ENCODE data around the gene EXD3. TPM values are rescaled to one million over a fixed set of nuclear protein-coding genes. Genes with fewer than 3 reads are reported as not detected.

Gene EXD3
- total RNA-seq, 2 experiments from 2014 or later: 17.9 to 18.1 TPM

DNA sequence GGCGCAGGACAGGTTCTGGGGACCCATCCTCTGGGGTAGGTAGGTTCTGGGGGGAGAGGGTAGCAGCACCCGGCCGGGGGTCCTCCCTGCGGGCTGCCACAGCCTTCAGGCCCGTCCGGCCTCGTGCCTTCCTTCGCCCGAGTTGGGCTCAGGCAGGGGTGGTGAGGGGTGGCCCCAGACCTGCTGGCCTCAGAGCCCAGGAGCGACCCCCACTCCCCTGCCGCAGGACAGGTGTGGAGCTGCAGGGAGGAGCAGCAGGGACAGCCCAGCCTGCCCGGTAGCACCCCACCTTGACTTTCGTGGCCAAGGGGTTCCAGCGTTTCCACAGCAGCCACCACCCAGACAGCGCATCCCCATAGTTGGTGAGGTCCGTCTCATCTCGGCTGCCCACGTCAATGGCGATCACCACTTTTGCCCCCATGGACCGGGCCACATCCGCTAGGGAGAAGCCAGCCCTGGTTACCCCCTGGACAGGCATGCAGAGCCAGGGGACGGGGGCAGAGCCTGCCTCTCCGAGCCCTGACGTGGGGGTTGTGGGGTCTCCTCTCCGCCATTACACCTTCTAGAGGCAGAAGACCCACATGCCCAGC is 39.5 kb upstream of the EXD3 start:
- no peaks in the 10 kb centered on the region for H3K27me3 Mint-ChIP-seq
- no peaks in the 10 kb centered on the region for H3K9me3 Mint-ChIP-seq
- no peaks in the 10 kb centered on the region for H3K36me3 Mint-ChIP-seq (ENCODE audit: low read depth)
- H3K27ac Mint-ChIP-seq: no peak overlapping the region
- POLR2A ChIA-PET: interaction anchor here (0.6 to 1.8 kb wide), 4 partner anchors 90 to 222 kb away, joined by 3 to 4 read pairs (median 3); partner anchors contain the start of genes MRPL41, NELFB, NRARP and TUBB4B
- DNase-seq: no peak
- CTCF ChIA-PET: interaction anchor here (0.7 to 1.2 kb wide), 2 partner anchors 40 to 160 kb away, joined by 3 to 5 read pairs; partner anchors contain the start of genes EXD3, NOXA1 and NRARP
- H3K4me1 Mint-ChIP-seq: peaks cover 25% of the 10 kb centered on the region
- peak overlapping the region; percentile 10 for H3K4me3 Mint-ChIP-seq

DNA sequence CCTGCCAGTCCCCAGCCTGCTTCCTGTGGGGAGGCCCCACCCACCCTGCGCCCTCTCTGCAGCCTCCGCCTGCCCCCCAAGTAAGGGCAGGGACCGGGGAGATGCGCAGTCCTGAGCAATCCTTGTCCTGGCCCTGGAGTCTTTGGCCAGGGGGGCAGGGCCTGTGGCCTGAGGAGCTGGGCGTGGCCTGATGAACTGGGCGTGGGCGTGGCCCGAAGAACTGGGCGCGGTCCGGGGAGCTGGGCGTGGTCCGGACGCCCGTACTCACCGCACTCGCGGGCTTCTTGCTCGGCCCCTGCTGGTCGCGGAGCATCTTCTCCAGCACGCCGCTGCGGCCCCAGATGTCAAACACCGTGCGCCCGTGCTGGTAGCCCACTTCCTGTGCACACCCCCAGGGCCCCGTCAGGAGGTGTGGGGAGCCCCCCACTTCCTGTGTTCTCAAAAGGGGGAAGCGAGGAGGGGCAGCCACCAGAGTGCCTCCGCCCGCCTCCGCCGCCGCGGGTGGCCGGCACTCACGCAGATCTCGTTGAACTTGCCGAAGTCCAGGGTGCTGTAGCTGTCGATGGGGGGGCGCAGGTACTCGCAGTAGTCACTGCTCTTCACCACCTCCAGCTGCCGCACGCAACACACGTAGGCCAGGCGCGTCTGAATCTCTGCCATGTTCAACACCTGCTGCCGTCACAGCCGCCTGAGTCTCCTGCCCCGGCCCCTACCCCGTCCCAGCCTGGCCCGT is 38.9 kb upstream of the EXD3 start:
- peak; percentile 87 for DNase-seq
- peaks cover 26% of the 10 kb centered on the region for H3K4me1 Mint-ChIP-seq
- ChIA-PET POLR2A (interaction anchor here (1.0 to 1.8 kb wide), 3 partner anchors 90 to 221 kb away, joined by 3 to 4 read pairs (median 3); partner anchors contain the start of genes MRPL41, NELFB and TUBB4B), CTCF (interaction anchor here (0.7 kb wide), 1 partner anchor 39 kb away, joined by 5 read pairs; the partner anchor contains the start of genes EXD3 and NOXA1)
- no peaks in the 10 kb centered on the region for H3K9me3 Mint-ChIP-seq
- no peaks in the 10 kb centered on the region for H3K36me3 Mint-ChIP-seq (ENCODE audit: low read depth)
- no peaks in the 10 kb centered on the region for H3K27me3 Mint-ChIP-seq
- peak overlapping the region; percentile 63 for H3K4me3 Mint-ChIP-seq
- peak overlapping the region; percentile 78 for H3K27ac Mint-ChIP-seq

DNA sequence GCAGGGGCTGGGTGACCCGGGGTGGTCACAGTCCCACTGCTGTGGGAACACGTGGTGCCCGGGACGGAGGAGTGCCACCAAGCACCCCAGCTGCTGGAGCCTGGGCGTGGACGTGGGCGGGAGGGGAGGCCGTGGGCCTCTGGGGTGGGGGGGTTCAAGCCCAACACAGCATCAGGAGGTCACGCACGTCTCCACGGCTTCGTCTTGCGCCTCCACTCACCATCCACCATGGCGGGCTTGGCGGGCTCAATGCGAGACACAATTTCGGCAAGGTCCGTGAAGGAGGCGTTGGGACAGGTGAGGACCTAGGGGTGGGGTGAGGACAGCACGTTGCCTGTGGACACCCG is 38.3 kb upstream of the EXD3 start:
- Mint-ChIP-seq H3K27ac (no peak overlapping the region), H3K27me3 (no peaks in the 10 kb centered on the region)

DNA sequence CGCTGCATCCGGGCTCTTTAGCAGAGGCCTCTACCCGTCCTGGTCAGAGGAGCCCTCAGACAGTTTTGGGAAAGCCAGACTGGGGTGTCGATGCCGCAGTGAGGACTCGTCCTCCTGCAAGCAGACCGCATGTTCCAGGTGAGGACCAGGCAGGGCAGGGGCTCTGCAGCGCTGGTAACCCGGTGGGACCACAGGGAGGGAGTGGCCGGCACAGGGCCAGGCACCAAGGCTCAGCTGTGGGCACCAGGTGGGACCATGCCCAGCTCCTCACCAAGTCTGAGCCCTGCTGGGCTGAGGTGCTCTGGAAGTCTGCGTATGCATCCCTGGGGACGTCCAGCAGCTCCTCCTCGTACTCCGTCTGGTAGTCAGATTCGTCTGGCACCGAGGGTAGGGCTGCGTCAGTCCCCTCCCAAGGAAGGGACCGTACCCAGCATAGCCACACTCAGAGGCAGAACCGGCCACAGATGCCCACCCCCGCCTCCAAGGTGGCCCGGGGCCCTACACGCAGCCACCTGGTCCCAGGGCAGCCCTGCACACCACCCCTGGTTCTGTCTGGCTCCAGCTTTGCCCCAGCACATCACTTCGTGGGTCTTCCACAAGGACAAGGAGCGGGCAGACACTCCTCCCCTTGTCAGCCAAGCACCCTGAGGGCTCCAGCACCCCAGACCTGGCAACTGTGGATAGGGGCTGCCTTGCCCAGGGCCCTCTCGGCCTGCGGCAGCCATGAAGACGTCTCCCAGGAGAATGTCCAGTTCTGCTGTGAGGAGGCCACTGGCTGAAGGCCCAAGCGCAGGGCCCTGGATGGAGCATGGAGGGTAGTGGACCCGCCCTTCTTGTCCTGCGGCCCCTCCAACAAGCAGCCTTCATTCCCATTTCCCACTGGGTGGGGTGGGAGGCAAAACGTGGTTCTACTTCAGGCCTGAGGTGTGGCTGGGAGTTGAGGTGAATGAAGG is 37.7 kb upstream of the EXD3 start:
- H3K9me3 Mint-ChIP-seq: no peaks in the 10 kb centered on the region
- H3K27ac Mint-ChIP-seq: no peak overlapping the region
- peaks cover 32% of the 10 kb centered on the region for H3K4me1 Mint-ChIP-seq
- no peaks in the 10 kb centered on the region for H3K27me3 Mint-ChIP-seq
- no peak overlapping the region for H3K4me3 Mint-ChIP-seq
- DNase-seq: no peak
- ChIA-PET POLR2A (interaction anchor here (1.6 kb wide), 1 partner anchor 205 kb away, joined by 3 read pairs; the partner anchor contains the start of gene NELFB), CTCF (no interaction called here)
- peaks cover 3% of the 10 kb centered on the region for H3K36me3 Mint-ChIP-seq (ENCODE audit: low read depth)

More for the DNA sequence above, 38.3 kb upstream of the EXD3 start:
- H3K36me3 Mint-ChIP-seq (ENCODE audit: low read depth): no peaks in the 10 kb centered on the region
- DNase-seq: no peak
- ChIA-PET POLR2A (interaction anchor here (1.0 to 1.8 kb wide), 3 partner anchors 91 to 220 kb away, joined by 3 to 4 read pairs (median 3); partner anchors contain the start of genes MRPL41, NELFB and TUBB4B), CTCF (no interaction called here)
- H3K9me3 Mint-ChIP-seq: no peaks in the 10 kb centered on the region
- no peak overlapping the region for H3K4me3 Mint-ChIP-seq
- H3K4me1 Mint-ChIP-seq: peaks cover 30% of the 10 kb centered on the region

DNA sequence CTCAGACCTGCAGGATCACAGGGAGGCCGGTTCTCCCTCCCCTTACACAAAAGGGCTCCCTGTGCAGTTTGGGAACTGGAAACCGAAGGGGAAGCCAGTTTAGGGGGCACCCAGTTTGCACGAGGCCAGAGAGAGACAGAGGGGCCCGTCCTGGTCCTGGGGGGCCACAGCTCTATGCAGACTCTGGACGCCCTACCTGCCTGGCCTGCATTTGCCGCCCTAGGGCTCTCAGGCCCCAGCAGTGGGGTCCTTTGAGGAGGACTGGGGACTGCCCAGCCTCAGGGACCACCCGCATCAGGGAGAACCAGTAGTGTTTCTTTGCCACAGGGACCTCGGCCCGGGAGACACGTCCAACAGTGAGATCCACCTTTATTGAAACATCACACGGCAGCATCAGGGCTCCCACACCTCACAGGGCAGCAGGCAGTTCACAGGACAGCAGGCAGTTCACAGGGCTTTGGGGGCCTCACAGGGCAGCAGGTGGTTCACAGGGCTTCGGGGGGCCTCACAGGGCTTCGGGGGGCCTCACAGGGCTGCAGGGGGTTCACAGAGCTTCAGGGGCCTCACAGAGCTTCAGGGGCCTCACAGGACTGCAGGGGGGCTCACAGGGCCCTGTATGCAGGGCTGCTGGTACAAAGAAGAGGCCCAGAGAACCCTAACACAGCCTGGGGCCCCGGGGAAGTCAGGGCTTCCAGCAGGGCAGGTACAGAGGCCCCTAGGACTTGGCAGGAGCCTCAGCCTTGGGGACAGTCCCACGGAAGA is 36.8 kb upstream of the EXD3 start:
- POLR2A ChIA-PET: interaction anchor here (0.6 to 1.0 kb wide), 5 partner anchors 12 to 158 kb away, joined by 3 to 4 read pairs (median 3); partner anchors contain the start of genes EXD3 and NRARP
- Mint-ChIP-seq H3K4me3 (peak overlapping the region; percentile 56), H3K4me1 (peaks cover 32% of the 10 kb centered on the region), H3K9me3 (no peaks in the 10 kb centered on the region), H3K27me3 (no peaks in the 10 kb centered on the region), H3K27ac (peak overlapping the region; percentile 73), H3K36me3 (ENCODE audit: low read depth) (peaks cover 3% of the 10 kb centered on the region)
- CTCF ChIA-PET: interaction anchor here (0.6 kb wide), 1 partner anchor 37 kb away, joined by 4 read pairs; the partner anchor contains the start of gene EXD3
- no peak for DNase-seq

DNA sequence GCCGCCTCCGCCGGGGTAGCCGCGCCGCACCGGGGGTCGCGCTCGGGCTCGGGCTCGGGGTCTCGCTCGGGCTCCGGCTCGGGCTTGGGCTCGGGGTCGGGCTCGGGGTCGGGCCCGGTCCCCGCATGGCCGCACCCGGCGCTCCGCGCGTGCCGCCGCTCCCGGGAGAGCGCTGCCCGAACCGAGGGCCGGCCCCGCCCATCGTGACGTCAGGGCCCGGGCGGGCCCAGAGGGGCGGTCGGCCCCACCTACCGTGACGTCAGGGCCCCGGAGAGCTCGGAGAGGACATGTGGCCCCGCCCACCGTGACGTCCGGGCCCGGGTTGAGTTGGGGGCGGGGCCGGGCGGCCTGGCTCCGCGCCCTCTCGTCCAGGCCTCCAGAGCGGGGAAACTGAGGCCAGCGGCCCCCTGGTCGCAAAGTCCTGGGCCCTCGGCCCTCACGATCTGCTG is 36.2 kb upstream of the EXD3 start, which contains the start of gene NSMF:
TSS of gene NSMF (minus strand) at position 183 of the 449 bp plus-strand sequence. CDS start 232 bp downstream, outside the sequence.
- POLR2A ChIA-PET: interaction anchor here (0.6 to 1.0 kb wide), 5 partner anchors 11 to 158 kb away, joined by 3 to 4 read pairs (median 3); partner anchors contain the start of genes EXD3 and NRARP
- Mint-ChIP-seq H3K27ac (peak within 1 kb of the TSS; percentile 73), H3K27me3 (no peaks in the 10 kb centered on the region), H3K4me1 (peaks cover 38% of the 10 kb centered on the region), H3K36me3 (ENCODE audit: low read depth) (peaks cover 3% of the 10 kb centered on the region), H3K4me3 (peak within 1 kb of the TSS; percentile 56), H3K9me3 (no peaks in the 10 kb centered on the region)
- peak; percentile 95 for DNase-seq
- CTCF ChIA-PET: interaction anchor here (0.6 kb wide), 1 partner anchor 37 kb away, joined by 4 read pairs; the partner anchor contains the start of gene EXD3

DNA sequence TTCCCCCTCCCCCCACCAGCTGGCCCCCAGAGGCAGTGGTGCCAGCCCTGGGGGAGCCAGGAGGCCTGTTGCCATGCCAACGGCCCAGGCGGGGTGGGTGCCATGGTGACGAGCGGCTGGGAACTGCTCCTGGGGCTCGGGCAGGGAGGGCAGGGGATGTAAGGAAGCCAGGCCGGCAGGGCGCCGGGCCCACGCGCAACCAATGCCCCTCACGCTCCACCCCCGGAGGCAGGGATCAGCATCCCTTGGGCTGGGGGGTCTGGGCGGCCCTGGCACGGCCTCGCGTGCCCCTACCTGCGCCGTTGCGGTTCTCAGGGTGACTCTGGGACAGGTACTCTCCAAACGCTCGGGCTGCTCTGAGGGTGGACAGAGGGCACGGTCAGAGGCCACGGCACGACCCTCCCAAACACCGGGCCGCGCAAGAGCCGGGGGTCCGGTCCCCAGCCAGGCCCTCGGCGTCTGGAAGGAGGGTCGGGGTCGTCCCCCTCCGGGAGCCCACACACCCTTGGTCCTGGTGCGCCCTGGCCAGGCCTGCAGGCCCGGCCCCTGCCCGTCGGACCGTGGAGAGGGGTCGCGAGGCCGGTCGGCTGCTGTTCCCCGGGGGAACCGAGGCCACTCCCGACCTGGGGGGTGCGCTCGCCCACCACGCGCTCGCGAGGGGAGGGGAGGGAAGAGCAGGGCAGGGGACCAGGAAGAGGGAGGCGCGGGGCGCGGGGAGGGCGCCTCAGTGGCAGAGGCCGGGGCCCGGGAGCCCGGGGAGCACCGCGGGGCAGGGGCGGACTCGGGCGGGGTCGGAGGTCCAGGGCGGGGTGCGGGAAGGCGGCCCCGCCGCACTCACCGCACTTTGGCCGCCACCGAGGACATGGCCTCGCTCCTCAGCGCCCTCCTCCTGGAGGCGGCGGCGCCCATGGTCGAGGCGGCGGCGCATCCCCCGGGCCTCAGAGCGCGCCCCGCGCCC is 35.5 kb upstream of the EXD3 start:
- DNase-seq: peak; percentile 41
- Mint-ChIP-seq H3K9me3 (no peaks in the 10 kb centered on the region), H3K27ac (no peak overlapping the region), H3K4me1 (peaks cover 41% of the 10 kb centered on the region), H3K4me3 (no peak overlapping the region), H3K27me3 (no peaks in the 10 kb centered on the region), H3K36me3 (ENCODE audit: low read depth) (peaks cover 6% of the 10 kb centered on the region)
- POLR2A ChIA-PET: interaction anchor here (1.0 kb wide), 2 partner anchors 11 to 36 kb away, joined by 3 to 4 read pairs; partner anchors contain the start of gene EXD3
- CTCF ChIA-PET: no interaction called here

DNA sequence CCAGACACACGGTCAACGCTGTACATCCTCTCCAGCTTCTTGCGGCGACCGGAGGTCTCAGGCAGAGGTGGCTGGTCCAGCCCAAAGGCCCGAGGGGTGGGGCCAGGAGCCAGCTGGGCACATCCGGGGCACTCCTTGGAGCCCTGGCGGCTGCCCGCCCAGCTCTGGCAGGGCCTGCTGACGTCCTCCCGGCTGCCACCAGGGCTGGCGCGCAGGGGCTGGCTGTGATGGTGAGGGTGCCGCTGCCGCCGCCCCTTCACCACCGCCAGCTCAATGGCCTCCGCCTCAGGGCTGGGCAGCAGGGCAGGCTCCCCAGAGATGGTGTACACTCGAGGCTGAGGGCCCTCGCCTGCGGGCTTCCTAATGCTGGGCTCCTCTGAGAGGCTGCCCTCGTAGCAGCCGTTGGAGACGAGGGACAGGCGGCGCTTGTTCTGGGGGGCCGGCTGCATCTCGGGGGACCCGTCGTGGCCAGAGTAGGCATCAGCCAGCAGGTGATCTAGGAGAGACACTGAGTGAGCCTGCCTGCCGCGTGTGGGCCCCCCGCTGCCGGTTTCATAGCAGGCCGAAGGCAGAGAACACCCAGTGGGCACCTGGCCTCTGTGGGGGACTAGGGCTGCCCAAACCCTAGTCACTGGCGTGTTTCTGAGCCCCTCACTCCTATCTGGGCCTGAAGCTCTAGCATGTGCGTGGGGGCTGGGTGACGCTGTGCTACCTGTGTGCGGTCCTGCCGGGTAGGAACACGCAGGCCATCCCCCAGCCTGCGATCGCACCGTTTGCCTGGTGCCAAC is 34.6 kb upstream of the EXD3 start:
- Mint-ChIP-seq H3K4me3 (peak overlapping the region; percentile 53), H3K9me3 (no peaks in the 10 kb centered on the region), H3K27ac (no peak overlapping the region), H3K4me1 (peaks cover 38% of the 10 kb centered on the region), H3K27me3 (no peaks in the 10 kb centered on the region), H3K36me3 (ENCODE audit: low read depth) (peaks cover 6% of the 10 kb centered on the region)
- DNase-seq: no peak
- ChIA-PET CTCF (no interaction called here), POLR2A (no interaction called here)

DNA sequence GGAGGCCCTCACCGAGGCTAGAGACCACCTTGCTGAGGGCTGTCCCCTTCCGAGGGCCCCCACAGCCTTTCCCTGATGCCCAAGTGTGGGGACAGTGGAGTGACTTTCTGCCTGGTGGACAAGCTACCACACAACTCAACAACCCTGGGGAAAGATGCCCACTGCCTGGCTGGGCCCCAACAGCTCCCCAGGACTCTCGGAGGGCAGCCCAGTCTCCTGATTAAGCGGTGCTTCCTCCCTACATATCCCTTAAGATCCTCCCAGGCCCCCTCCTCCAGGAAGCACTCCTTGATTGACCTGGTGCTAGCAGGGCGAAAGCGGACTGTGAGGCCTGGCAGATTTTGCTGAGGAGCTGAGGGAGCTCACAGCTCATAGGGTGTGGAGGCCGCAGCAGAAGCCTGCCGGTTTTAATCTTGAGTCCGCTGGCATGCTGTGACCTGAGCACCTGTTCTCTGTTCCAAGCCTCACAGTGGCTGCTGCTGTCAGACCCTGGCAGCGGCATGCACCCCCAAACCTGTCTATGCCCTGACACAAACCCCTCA is 34.0 kb upstream of the EXD3 start:
- no peak for DNase-seq
- Mint-ChIP-seq H3K4me1 (peaks cover 41% of the 10 kb centered on the region), H3K36me3 (ENCODE audit: low read depth) (peaks cover 6% of the 10 kb centered on the region), H3K4me3 (peak overlapping the region; percentile 10), H3K9me3 (no peaks in the 10 kb centered on the region), H3K27me3 (no peaks in the 10 kb centered on the region), H3K27ac (no peak overlapping the region)
- ChIA-PET CTCF (no interaction called here), POLR2A (no interaction called here)
